Loucy (cell line): ENCODE measurements around the gene UMODL1.

Experiments
- CTCF ChIP-seq: fragments of 200-600 bp; sonication (generic); conservative IDR thresholded peaks from 2 replicates; pipeline ENCODE4 v1.5.1; 2014; ENCODE audit warnings: mild to moderate bottlenecking, antibody characterized with exemption, low read length
- EZH2phosphoT487 ChIP-seq: fragments of 200-600 bp; IDR thresholded peaks from 2 replicates; pipeline ENCODE4 v1.6.1; 2018; ENCODE audit warnings: antibody characterized with exemption, mild to moderate bottlenecking, moderate library complexity, borderline replicate concordance

- no peak for TF ChIP-seq CTCF
- TF ChIP-seq EZH2phosphoT487 = no peak
Observed at GRCh38 chr21:42186591-42186990, 115.5 kb downstream of the UMODL1 start.
